HepG2 (cell line): Measurements from ENCODE around the gene OSGIN1. TPM values are rescaled to one million over a fixed set of nuclear protein-coding genes. Genes with fewer than 3 reads are reported as not detected.

Source experiments
- ARID3A ChIP-seq: IDR thresholded peaks from 2 replicates; pipeline ENCODE4 v1.6.1; 2012; ENCODE audit warnings: low read depth, low read length, improper control_type of control experiment
- ATAD3A ChIP-seq: sonication (generic); formaldehyde crosslinking; IDR thresholded peaks from 2 replicates; pipeline ENCODE4 v1.4.0; 2020; ENCODE audit warnings: missing genetic modification reagents
- CBFB ChIP-seq: sonication (generic); formaldehyde crosslinking; IDR thresholded peaks from 2 replicates; pipeline ENCODE4 v1.4.0; 2020; ENCODE audit warnings: missing genetic modification reagents
- ETS1 ChIP-seq: sonication (generic); formaldehyde crosslinking; IDR thresholded peaks from 2 replicates; pipeline ENCODE4 v1.4.0; 2020; ENCODE audit warnings: missing genetic modification reagents
- GZF1 ChIP-seq: sonication (generic); formaldehyde crosslinking; IDR thresholded peaks from 2 replicates; pipeline ENCODE4 v1.5.1; 2020; ENCODE audit warnings: mild to moderate bottlenecking, missing genetic modification reagents
- HBP1 ChIP-seq: IDR thresholded peaks from 2 replicates; pipeline ENCODE4 v1.6.1; 2016; ENCODE audit warnings: low read depth, control low read depth
- HNRNPLL ChIP-seq: fragments of 200-400 bp; formaldehyde crosslinking; IDR thresholded peaks from 2 replicates; pipeline ENCODE4 v1.6.1; 2017; ENCODE audit warnings: mild to moderate bottlenecking, low read depth, low read length; ENCODE audit not compliant: poor library complexity, severe bottlenecking
- IKZF1 ChIP-seq: fragments of 450-650 bp; IDR thresholded peaks from 2 replicates; pipeline ENCODE4 v1.7.1; 2016
- PLRG1 ChIP-seq: fragments of 450-650 bp; conservative IDR thresholded peaks from 2 replicates; pipeline ENCODE4 v1.6.1; 2016
- RCOR2 ChIP-seq: IDR thresholded peaks from 2 replicates; pipeline ENCODE4 v1.6.1; 2016; ENCODE audit warnings: missing biosample characterization, missing genetic modification reagents
- SMAD3 ChIP-seq: sonication (generic); formaldehyde crosslinking; IDR thresholded peaks from 2 replicates; pipeline ENCODE4 v1.4.0; 2020; ENCODE audit warnings: missing genetic modification reagents
- STAT5B ChIP-seq: sonication (generic); formaldehyde crosslinking; IDR thresholded peaks from 2 replicates; pipeline ENCODE4 v1.4.0; 2020; ENCODE audit warnings: missing genetic modification reagents
- ZFX ChIP-seq: sonication (generic); formaldehyde crosslinking; IDR thresholded peaks from 2 replicates; pipeline ENCODE4 v1.4.0; 2020; ENCODE audit warnings: mild to moderate bottlenecking, low read depth, missing genetic modification reagents, moderate library complexity
- ZNF33B ChIP-seq: sonication (generic); formaldehyde crosslinking; IDR thresholded peaks from 2 replicates; pipeline ENCODE4 v1.5.1; 2020; ENCODE audit warnings: mild to moderate bottlenecking, missing genetic modification reagents
- ZNF501 ChIP-seq: sonication (generic); formaldehyde crosslinking; IDR thresholded peaks from 2 replicates; pipeline ENCODE4 v1.5.1; 2020; ENCODE audit warnings: mild to moderate bottlenecking, moderate library complexity, missing genetic modification reagents
- ZNF639 ChIP-seq: conservative IDR thresholded peaks from 2 replicates; pipeline ENCODE4 v1.6.1; 2018; ENCODE audit warnings: missing genetic modification reagents
- ZNF777 ChIP-seq: sonication (generic); formaldehyde crosslinking; IDR thresholded peaks from 2 replicates; pipeline ENCODE4 v1.4.0; 2020; ENCODE audit warnings: missing genetic modification reagents
- ZNF788 ChIP-seq: sonication (generic); formaldehyde crosslinking; IDR thresholded peaks from 2 replicates; pipeline ENCODE4 v1.5.0; 2020; ENCODE audit warnings: mild to moderate bottlenecking, missing genetic modification reagents, borderline replicate concordance
- polyA plus RNA-seq, 8 experiments: library from polyadenylated mRNA; depleted of rRNA in 3 of 8; stranded (reverse) in 7 of 8; unstranded in 1 of 8; fragments of >200 nt; fragmentation: Illumina TruSeq in 4 of 8; extraction: Trizol in 4 of 8; gene quantifications; 2 replicates each; pipeline versions ENCODE4 v1.2.1 to v1.2.3, GENCODE V29; 2011 to 2016; ENCODE audit warnings: low read depth in 4 of 8, missing spikeins in 1 of 8, mixed read lengths in 1 of 8; ENCODE audit not compliant: insufficient read depth in 1 of 8
- total RNA-seq, 5 experiments: library from RNA; depleted of rRNA; stranded (reverse); fragments of >200 nt; fragmentation: Illumina TruSeq; extraction: Trizol; gene quantifications; 2 replicates each; pipeline ENCODE4 v1.2.3, GENCODE V29; 2016; ENCODE audit warnings: low read depth in 1 of 5
- TF ChIP-seq, protein P1 (sequence below): sonication (generic); formaldehyde crosslinking; IDR thresholded peaks from 2 replicates; pipeline ENCODE4 v1.5.0; 2020; ENCODE audit warnings: mild to moderate bottlenecking, low read depth, missing genetic modification reagents, borderline replicate concordance
- TF ChIP-seq, protein P2 (sequence below), 2 experiments: sonication (generic) in 1 of 2; formaldehyde crosslinking in 1 of 2; IDR thresholded peaks; 2 replicates each; pipeline versions ENCODE4 v1.4.0 to v1.6.1; 2018 to 2020; ENCODE audit warnings: missing genetic modification reagents in 2 of 2, borderline replicate concordance in 1 of 2, low read depth in 1 of 2, mild to moderate bottlenecking in 1 of 2, missing biosample characterization in 1 of 2
- TF ChIP-seq, protein P3 (sequence below): sonication (generic); formaldehyde crosslinking; IDR thresholded peaks from 2 replicates; pipeline ENCODE4 v1.4.0; 2020; ENCODE audit warnings: missing genetic modification reagents, low read depth, mild to moderate bottlenecking, borderline replicate concordance

Gene OSGIN1
- total and polyA plus RNA-seq, 2 of the 13 experiments (the other 11 are each of a cell fraction or from before 2014, with no cell fraction given), result 20.5 to 27.1 TPM

DNA sequence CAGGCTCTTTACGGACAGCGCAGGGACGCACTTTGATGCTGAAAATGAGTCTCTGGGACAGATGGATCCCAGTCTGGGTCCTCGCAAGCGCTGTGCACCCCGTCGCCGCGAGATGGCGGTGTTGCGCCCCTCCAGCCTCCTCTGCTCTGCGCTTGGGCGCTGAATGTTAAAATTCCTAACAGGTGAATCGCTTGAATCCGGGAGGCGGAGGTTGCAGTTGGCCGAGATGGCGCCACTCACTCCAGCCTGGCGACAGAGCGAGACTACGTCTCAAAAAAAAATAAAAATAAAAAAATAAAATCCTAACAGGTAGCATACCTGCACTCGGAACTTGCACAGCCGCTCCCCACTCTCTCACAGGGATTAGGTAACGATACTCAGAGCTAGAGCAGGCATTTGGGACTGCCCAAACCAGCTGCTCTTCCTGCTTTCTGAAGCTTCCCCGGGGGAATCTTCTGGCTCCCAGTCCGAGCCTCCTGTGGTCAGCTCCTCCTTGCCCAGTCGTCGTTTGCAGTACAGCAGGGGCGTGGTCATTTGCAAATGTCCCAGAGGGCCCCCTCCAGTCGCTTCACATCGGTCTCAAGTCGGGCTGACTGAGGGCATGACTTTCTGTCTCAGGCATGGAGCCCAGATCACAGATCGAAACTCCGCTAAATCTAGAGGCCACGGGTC is 26.2 kb upstream of the OSGIN1 start (continued):
- TF ChIP-seq ARID3A (peak; percentile 49; the same call in 1 of the 2 replicates), GZF1 (CRISPR knock-in tag) (no peak), ETS1 (CRISPR knock-in tag) (no peak), HBP1 (CRISPR knock-in tag) (0 out of 2 replicates have a peak, but pooled peaks have one; percentile 67), ZNF788 (no peak), PLRG1 (no peak), ATAD3A (CRISPR knock-in tag) (no peak), IKZF1 (no peak), HNRNPLL (peak; percentile 32), ZNF777 (CRISPR knock-in tag) (no peak), STAT5B (CRISPR knock-in tag) (no peak), ZFX (CRISPR knock-in tag) (no peak), SMAD3 (CRISPR knock-in tag) (peak; percentile 83; the same call in 1 of the 2 replicates), RCOR2 (CRISPR knock-in tag) (peak; percentile 53; the same call in 1 of the 2 replicates), CBFB (CRISPR knock-in tag) (no peak), ZNF639 (no peak), ZNF33B (CRISPR knock-in tag) (no peak), ZNF501 (CRISPR knock-in tag) (no peak)
- TF ChIP-seq, protein P1, sequence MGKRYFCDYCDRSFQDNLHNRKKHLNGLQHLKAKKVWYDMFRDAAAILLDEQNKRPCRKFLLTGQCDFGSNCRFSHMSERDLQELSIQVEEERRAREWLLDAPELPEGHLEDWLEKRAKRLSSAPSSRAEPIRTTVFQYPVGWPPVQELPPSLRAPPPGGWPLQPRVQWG (CRISPR knock-in tag), result no peak
- TF ChIP-seq, protein P2, sequence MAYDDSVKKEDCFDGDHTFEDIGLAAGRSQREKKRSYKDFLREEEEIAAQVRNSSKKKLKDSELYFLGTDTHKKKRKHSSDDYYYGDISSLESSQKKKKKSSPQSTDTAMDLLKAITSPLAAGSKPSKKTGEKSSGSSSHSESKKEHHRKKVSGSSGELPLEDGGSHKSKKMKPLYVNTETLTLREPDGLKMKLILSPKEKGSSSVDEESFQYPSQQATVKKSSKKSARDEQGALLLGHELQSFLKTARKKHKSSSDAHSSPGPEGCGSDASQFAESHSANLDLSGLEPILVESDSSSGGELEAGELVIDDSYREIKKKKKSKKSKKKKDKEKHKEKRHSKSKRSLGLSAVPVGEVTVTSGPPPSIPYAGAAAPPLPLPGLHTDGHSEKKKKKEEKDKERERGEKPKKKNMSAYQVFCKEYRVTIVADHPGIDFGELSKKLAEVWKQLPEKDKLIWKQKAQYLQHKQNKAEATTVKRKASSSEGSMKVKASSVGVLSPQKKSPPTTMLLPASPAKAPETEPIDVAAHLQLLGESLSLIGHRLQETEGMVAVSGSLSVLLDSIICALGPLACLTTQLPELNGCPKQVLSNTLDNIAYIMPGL (CRISPR knock-in tag; IDR thresholded peaks at IDR 0.05; ENCODE audit: borderline replicate concordance in 1 of 2, low read depth in 1 of 2), result peak; percentile 74 to 87; a peak in 2 of 4 replicates
- TF ChIP-seq, protein P3, sequence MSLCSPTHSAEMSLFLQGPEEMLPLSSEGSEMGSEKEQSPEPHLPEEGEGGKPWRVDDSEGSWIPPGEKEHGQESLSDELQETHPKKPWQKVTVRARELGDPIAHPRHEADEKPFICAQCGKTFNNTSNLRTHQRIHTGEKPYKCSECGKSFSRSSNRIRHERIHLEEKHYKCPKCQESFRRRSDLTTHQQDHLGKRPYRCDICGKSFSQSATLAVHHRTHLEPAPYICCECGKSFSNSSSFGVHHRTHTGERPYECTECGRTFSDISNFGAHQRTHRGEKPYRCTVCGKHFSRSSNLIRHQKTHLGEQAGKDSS, result peak; percentile 40; the same call in 1 of the 2 replicates
